ENCODE measurements around the gene SCN4B.

- peak; percentile 84 to 93 for TF ChIP-seq CTCF (conservative IDR thresholded peaks at IDR 0.05 in 1 of 2, IDR thresholded peaks at IDR 0.05 in 1 of 2; ENCODE audit: low read depth in 1 of 2, low read length in 2 of 2)
- no peak for TF ChIP-seq EZH2 (IDR thresholded peaks at IDR 0.05; ENCODE audit: low read length, missing control alignments)
These were observed 45.7 kb upstream of the SCN4B start for GRCh38 chr11:118198370-118198769.

Measured in fibroblast of lung (primary cell).